Parathyroid adenoma (tissue), 2 donors: Measurements from ENCODE around the gene PIH1D1.

Source experiments
- H2AFZ ChIP-seq: fragments of 300-600 bp; sonication (generic); one replicate; pipeline ENCODE4 v1.7.0; 2017; ENCODE audit warnings: antibody characterized with exemption, mild to moderate bottlenecking
- H3K27ac ChIP-seq: fragments of 300-600 bp; sonication (generic); one replicate; pipeline ENCODE4 v1.7.0; 2017
- H3K27me3 ChIP-seq: fragments of 300-600 bp; sonication (generic); one replicate; pipeline ENCODE4 v1.7.0; 2017; ENCODE audit warnings: low read length; ENCODE audit not compliant: control insufficient read depth, insufficient read depth
- H3K36me3 ChIP-seq: fragments of 300-600 bp; sonication (generic); one replicate; pipeline ENCODE4 v1.7.0; 2017; ENCODE audit warnings: low read length; ENCODE audit not compliant: control insufficient read depth, insufficient read depth
- H3K4me1 ChIP-seq: fragments of 300-600 bp; sonication (generic); one replicate; pipeline ENCODE4 v1.7.0; 2017; ENCODE audit warnings: control low read depth
- H3K4me2 ChIP-seq: fragments of 300-600 bp; sonication (generic); one replicate; pipeline ENCODE4 v1.7.0; 2017; ENCODE audit warnings: low read length
- H3K4me3 ChIP-seq: fragments of 300-600 bp; sonication (generic); one replicate; pipeline ENCODE4 v1.7.0; 2017; ENCODE audit warnings: low read depth, low read length
- H3K79me2 ChIP-seq: fragments of 300-600 bp; sonication (generic); one replicate; pipeline ENCODE4 v1.7.0; 2017; ENCODE audit warnings: control low read depth
- H3K9ac ChIP-seq: fragments of 300-600 bp; sonication (generic); one replicate; pipeline ENCODE4 v1.7.0; 2017; ENCODE audit warnings: mild to moderate bottlenecking
- H3K9me3 ChIP-seq: fragments of 300-600 bp; sonication (generic); one replicate; pipeline ENCODE4 v1.7.0; 2017; ENCODE audit warnings: low read length; ENCODE audit not compliant: control insufficient read depth
- TF ChIP-seq, protein P1 (sequence below): fragments of 300-600 bp; sonication (generic); IDR thresholded peaks from one replicate; pipeline ENCODE4 v1.7.0; 2017; ENCODE audit warnings: antibody characterized with exemption, mild to moderate bottlenecking
- donor health status: primary hyperparathyroidism.

The PIH1D1 gene

DNA sequence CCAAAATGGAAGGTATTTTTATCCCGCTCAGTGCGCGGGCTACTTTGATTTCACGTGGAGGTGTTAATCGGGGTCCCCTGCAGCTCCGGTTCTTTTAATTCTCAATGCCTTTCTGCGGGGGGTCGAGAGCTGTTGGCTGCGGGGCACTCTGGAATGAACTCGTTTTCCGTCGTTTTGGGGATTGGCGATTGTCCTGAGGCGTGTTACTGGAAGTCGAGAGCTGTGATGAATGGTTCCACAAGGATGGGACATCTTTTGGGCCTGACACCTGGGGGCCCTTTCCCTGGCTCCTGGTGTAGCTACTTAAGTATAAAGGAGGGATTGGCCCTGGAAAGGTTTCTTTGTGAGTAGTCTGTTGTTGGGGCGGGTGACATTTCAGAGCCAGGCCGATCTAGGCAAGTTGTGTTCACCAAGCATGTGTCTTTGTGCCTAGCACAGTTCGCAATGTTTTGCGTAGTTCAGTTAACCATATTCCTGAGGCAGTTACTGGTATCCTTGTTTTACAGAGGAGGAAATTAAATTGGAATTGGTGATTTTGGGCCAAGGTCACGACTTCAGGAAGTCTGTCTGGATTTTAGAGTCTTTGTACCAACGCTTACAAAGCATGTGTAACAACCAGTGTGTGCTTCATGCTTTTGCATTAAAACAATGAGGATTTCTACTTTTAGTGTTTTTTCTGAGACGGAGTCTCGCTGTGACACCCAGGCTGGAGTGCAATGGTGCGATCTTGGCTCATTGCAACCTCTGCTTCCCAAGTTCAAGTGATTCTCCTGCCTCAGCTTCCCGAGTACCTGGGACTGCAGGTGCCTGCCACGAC, 36.6 kb upstream of the PIH1D1 start:
- Histone ChIP-seq H3K4me2 (peak overlapping the region; percentile 89), H3K9me3 (no peaks in the 10 kb centered on the region), H2AFZ (peak overlapping the region; percentile 43), H3K4me3 (peak overlapping the region; percentile 100), H3K79me2 (peaks cover 31% of the 10 kb centered on the region), H3K36me3 (no peaks in the 10 kb centered on the region), H3K27ac (peak overlapping the region; percentile 90), H3K4me1 (peaks cover 10% of the 10 kb centered on the region), H3K27me3 (no peaks in the 10 kb centered on the region), H3K9ac (peak overlapping the region; percentile 57)
- TF ChIP-seq, protein P1, sequence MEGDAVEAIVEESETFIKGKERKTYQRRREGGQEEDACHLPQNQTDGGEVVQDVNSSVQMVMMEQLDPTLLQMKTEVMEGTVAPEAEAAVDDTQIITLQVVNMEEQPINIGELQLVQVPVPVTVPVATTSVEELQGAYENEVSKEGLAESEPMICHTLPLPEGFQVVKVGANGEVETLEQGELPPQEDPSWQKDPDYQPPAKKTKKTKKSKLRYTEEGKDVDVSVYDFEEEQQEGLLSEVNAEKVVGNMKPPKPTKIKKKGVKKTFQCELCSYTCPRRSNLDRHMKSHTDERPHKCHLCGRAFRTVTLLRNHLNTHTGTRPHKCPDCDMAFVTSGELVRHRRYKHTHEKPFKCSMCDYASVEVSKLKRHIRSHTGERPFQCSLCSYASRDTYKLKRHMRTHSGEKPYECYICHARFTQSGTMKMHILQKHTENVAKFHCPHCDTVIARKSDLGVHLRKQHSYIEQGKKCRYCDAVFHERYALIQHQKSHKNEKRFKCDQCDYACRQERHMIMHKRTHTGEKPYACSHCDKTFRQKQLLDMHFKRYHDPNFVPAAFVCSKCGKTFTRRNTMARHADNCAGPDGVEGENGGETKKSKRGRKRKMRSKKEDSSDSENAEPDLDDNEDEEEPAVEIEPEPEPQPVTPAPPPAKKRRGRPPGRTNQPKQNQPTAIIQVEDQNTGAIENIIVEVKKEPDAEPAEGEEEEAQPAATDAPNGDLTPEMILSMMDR: no peak

DNA sequence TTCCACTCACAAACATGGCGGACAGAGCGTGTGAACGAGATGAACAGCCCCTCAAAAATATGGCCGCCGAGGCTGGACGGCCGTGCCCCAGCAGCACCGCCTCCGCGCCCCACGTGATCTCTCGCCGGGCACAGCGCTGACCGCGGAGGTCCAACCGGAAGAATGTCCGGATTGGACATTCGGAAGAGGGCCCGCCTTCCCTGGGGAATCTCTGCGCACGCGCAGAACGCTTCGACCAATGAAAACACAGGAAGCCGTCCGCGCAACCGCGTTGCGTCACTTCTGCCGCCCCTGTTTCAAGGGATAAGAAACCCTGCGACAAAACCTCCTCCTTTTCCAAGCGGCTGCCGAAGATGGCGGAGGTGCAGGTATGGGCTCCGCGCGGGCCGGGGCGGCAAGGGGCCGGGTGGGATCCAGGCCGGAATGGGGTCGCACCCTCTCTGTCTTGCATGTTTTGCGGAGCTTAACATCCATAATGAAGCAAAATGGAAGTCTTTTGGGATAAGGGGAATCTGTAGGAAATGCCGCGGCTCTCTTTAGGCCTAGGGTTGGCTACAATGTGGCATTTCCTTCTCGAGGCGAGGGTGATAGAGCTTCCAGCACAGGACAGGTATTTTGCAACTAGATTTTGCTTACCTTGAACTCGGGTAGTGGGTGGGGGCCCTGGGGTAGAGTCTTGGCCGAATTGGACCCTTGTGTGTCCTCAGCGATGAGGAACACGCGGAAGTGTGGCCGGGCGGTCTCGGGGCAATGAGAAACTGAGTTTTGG, 35.8 kb upstream of the PIH1D1 start, which contains the start of gene RPL13A:
RPL13A (plus strand) TSS at position 332 of the 769 bp plus-strand sequence; CDS start at position 354, 22 bp downstream.
- no peaks in the 10 kb centered on the region for H3K9me3 ChIP-seq
- peak within 1 kb of the TSS; percentile 100 for H3K4me3 ChIP-seq
- H2AFZ ChIP-seq: peak within 1 kb of the TSS; percentile 91
- TF ChIP-seq, protein P1: peak; percentile 4
- H3K4me1 ChIP-seq: peaks cover 10% of the 10 kb centered on the region
- H3K4me2 ChIP-seq: peak within 1 kb of the TSS; percentile 89
- H3K9ac ChIP-seq: peak within 1 kb of the TSS; percentile 57
- peaks cover 31% of the 10 kb centered on the region for H3K79me2 ChIP-seq
- no peaks in the 10 kb centered on the region for H3K27me3 ChIP-seq
- H3K27ac ChIP-seq: peak within 1 kb of the TSS; percentile 90
- H3K36me3 ChIP-seq: no peaks in the 10 kb centered on the region

DNA sequence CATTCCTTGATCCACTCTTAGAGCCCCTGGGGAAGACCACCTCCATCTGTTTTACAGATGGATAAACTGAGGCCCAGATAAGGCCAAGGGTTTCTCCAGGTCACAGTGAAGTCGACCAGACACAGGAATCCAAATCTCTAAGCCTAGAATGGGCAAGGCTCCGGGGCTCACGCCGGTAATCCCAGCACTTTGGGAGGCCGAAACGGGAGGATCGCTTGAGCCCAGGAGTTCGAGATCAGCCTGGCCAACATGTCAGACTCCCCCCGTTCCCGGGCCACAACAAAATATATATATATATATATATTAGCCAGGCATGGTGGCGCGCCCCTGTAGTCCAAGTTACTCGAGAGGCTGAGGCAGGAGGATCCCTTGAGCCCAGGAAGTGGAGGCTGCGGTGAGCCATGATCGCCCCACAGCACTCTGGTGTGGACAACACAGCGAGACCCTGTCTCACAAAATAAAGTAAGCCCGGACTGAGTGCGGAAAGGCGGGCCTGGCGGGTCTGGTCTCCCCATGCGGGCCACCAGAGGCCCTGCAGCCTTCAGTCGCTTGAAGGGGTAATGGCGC, 35.2 kb upstream of the PIH1D1 start:
- Histone ChIP-seq H3K9me3 (no peaks in the 10 kb centered on the region), H3K36me3 (no peaks in the 10 kb centered on the region), H3K4me3 (no peak overlapping the region), H3K4me2 (no peak overlapping the region), H3K27me3 (no peaks in the 10 kb centered on the region), H3K79me2 (peaks cover 31% of the 10 kb centered on the region), H3K27ac (peak overlapping the region; percentile 17), H3K9ac (no peak overlapping the region), H2AFZ (peak overlapping the region; percentile 91), H3K4me1 (peaks cover 10% of the 10 kb centered on the region)
- TF ChIP-seq, protein P1: peak; percentile 3

DNA sequence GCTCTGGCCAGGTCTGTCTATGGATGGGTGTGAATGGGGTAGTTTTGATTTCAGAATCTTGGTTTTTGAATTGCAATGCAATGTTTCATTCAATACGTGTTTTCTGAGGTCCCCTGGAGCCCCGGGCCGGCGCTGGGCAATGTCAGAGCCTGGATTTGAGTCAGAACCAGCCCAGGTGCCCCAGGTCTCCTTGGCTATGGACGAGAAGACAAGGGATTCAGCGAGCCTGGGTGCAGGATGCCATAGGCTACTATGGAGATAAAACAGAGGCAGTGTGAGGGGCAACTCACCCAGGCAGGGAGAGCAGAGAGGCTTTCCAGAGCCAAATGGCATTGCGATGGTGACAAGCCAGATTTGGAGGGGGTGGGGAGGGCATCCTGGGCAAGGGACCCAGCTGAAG, 34.6 kb upstream of the PIH1D1 start:
- H3K27me3 ChIP-seq: no peaks in the 10 kb centered on the region
- peaks cover 31% of the 10 kb centered on the region for H3K79me2 ChIP-seq
- H2AFZ ChIP-seq: peak overlapping the region; percentile 91
- H3K9ac ChIP-seq: no peak overlapping the region
- H3K9me3 ChIP-seq: no peaks in the 10 kb centered on the region
- H3K36me3 ChIP-seq: no peaks in the 10 kb centered on the region
- H3K27ac ChIP-seq: no peak overlapping the region
- H3K4me2 ChIP-seq: no peak overlapping the region
- TF ChIP-seq, protein P1: no peak
- no peak overlapping the region for H3K4me3 ChIP-seq
- H3K4me1 ChIP-seq: peaks cover 10% of the 10 kb centered on the region
